ENCODE measurements around the gene CDC5L.

The CDC5L gene

GRCh38 chr6:44477293-44477894, 89.9 kb downstream of the CDC5L start:
- DNase-seq, result no peak

GRCh38 chr6:44478158-44478557, 90.7 kb downstream of the CDC5L start:
- DNase-seq, result no peak

GRCh38 chr6:44478591-44479254, 91.2 kb downstream of the CDC5L start:
- DNase-seq, result no peak

GRCh38 chr6:44480097-44480541, 92.6 kb downstream of the CDC5L start:
- no peak for DNase-seq

GRCh38 chr6:44481056-44481455, 93.5 kb downstream of the CDC5L start:
- DNase-seq, result no peak

- DNase-seq, result no peak
These were observed 94.3 kb downstream of the CDC5L start for GRCh38 chr6:44481760-44482159.

GRCh38 chr6:44485601-44486401, 98.3 kb downstream of the CDC5L start:
- no peak for DNase-seq

GRCh38 chr6:44487002-44487401, 99.5 kb downstream of the CDC5L start:
- DNase-seq, result no peak

GRCh38 chr6:44487586-44487985, 100.1 kb downstream of the CDC5L start:
- DNase-seq, result no peak

GRCh38 chr6:44489910-44490604, 102.6 kb downstream of the CDC5L start:
- no peak for DNase-seq

GRCh38 chr6:44493132-44493531, 105.6 kb downstream of the CDC5L start:
- no peak for DNase-seq

GRCh38 chr6:44493593-44493992, 106.1 kb downstream of the CDC5L start:
- no peak for DNase-seq

GRCh38 chr6:44494011-44494501, 106.5 kb downstream of the CDC5L start:
- no peak for DNase-seq

- no peak for DNase-seq
These were observed 107.8 kb downstream of the CDC5L start for GRCh38 chr6:44495036-44495901.

- DNase-seq, result no peak
These were observed 109.3 kb downstream of the CDC5L start for GRCh38 chr6:44496665-44497369.

GRCh38 chr6:44497807-44498206, 110.3 kb downstream of the CDC5L start:
- DNase-seq, result no peak

GRCh38 chr6:44498436-44498835, 110.9 kb downstream of the CDC5L start:
- no peak for DNase-seq

- no peak for DNase-seq
These were observed 112.1 kb downstream of the CDC5L start for GRCh38 chr6:44499609-44500008.
